ENCODE data around the gene TWF1. TPM values are rescaled to one million over a fixed set of nuclear protein-coding genes. Genes with fewer than 3 reads are reported as not detected.

Gene TWF1
- total and polyA plus RNA-seq, 9 of the 15 experiments (the other 6 are each of a cell fraction or from before 2014, with no cell fraction given): 10.3 to 29.4 (median 23.4) TPM

GRCh38 chr12:43749016-43749415, 57.1 kb downstream of the TWF1 start:
- no peak for ATAC-seq
- Histone ChIP-seq H3K4me2 (ENCODE audit: insufficient read depth, low read length) (no peak overlapping the region), H3K4me1 (replicated peaks in 1 of 2; ENCODE audit: control insufficient read depth in 2 of 2, insufficient read depth in 2 of 2, low read length in 2 of 2) (no peaks in the 10 kb centered on the region; a peak in 2 of 5 replicates), H3K9me3 (replicated peaks; ENCODE audit: control insufficient read depth, insufficient read depth, low read depth, low read length) (peaks cover 5% of the 10 kb centered on the region; the same call in 1 of the 2 replicates), H3K4me3 (no peak overlapping the region), H4K20me1 (replicated peaks; ENCODE audit: control insufficient read depth, insufficient read depth, low read length) (no peaks in the 10 kb centered on the region), H3K36me3 (ENCODE audit: control insufficient read depth, insufficient read depth, low read length) (peaks cover 59% of the 10 kb centered on the region), H3K27ac (ENCODE audit: extremely low read depth, low read depth, low read length) (no peak overlapping the region), H3K9me1 (ENCODE audit: control insufficient read depth, insufficient read depth, low read length) (no peaks in the 10 kb centered on the region), H3K9ac (ENCODE audit: insufficient read depth in 1 of 2, low read depth in 2 of 2, low read length in 2 of 2) (no peak overlapping the region), H3K79me2 (ENCODE audit: control insufficient read depth, insufficient read depth, low read length) (peaks cover 26% of the 10 kb centered on the region), H3K27me3 (ENCODE audit: control insufficient read depth in 2 of 2, insufficient read depth in 2 of 2, low read length in 2 of 2) (no peaks in the 10 kb centered on the region), H2AFZ (ENCODE audit: low read depth, low read length) (no peak overlapping the region)
- FAIRE-seq: no peak
- TF ChIP-seq, protein P1, sequence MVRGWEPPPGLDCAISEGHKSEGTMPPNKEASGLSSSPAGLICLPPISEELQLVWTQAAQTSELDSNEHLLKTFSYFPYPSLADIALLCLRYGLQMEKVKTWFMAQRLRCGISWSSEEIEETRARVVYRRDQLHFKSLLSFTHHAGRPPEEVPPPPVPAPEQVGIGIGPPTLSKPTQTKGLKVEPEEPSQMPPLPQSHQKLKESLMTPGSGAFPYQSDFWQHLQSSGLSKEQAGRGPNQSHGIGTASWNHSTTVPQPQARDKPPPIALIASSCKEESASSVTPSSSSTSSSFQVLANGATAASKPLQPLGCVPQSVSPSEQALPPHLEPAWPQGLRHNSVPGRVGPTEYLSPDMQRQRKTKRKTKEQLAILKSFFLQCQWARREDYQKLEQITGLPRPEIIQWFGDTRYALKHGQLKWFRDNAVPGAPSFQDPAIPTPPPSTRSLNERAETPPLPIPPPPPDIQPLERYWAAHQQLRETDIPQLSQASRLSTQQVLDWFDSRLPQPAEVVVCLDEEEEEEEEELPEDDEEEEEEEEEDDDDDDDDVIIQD (CRISPR knock-in tag; IDR thresholded peaks at IDR 0.05): no peak
- TF ChIP-seq DIDO1 (tag; IDR thresholded peaks at IDR 0.05; ENCODE audit: low read depth): no peak
- no peak for TF ChIP-seq NR1H2 (CRISPR knock-in tag; IDR thresholded peaks at IDR 0.05)
- no peak for TF ChIP-seq MLLT1 (IDR thresholded peaks at IDR 0.05)
- no peak for TF ChIP-seq GATAD2A (IDR thresholded peaks at IDR 0.05)
- TF ChIP-seq JUNB (CRISPR knock-in tag; conservative IDR thresholded peaks at IDR 0.05): no peak
- TF ChIP-seq CCAR2 (IDR thresholded peaks at IDR 0.05; ENCODE audit: low read depth, low read length): no peak
- CTCF ChIA-PET (ENCODE audit: low intra/inter-chr PET ratio): no interaction called here
- 75% methylated on average over 5 of the region's 5 CpGs for WGBS (ENCODE audit: insufficient coverage, low coverage, missing lambda C conversion rate)
- in situ Hi-C loops (cut with MboI): no loop called here
- POLR2A ChIA-PET: interaction anchor here (1.5 kb wide), 1 partner anchor 9 kb away, joined by 4 read pairs; the partner anchor contains the start of genes IRAK4 and PUS7L
- no peak for DNase-seq (ENCODE audit: extremely low read depth in 1 of 4, low spot score in 3 of 4)
- no TSS peak for BruUV-seq (replicated peaks)
- intact Hi-C loops (cut with micrococcal nuclease): no loop called here
